ENCODE results near the gene SPDYE3.
A peak's percentile ranks its signal among the peaks of the same experiment; 100 is the strongest.

The SPDYE3 gene

GRCh38 chr7:100370303-100370702, 62.8 kb downstream of the SPDYE3 start:
- no peak for DNase-seq

- DNase-seq: no peak
Measured at GRCh38 chr7:100370746-100371145, 63.2 kb downstream of the SPDYE3 start.

DNA sequence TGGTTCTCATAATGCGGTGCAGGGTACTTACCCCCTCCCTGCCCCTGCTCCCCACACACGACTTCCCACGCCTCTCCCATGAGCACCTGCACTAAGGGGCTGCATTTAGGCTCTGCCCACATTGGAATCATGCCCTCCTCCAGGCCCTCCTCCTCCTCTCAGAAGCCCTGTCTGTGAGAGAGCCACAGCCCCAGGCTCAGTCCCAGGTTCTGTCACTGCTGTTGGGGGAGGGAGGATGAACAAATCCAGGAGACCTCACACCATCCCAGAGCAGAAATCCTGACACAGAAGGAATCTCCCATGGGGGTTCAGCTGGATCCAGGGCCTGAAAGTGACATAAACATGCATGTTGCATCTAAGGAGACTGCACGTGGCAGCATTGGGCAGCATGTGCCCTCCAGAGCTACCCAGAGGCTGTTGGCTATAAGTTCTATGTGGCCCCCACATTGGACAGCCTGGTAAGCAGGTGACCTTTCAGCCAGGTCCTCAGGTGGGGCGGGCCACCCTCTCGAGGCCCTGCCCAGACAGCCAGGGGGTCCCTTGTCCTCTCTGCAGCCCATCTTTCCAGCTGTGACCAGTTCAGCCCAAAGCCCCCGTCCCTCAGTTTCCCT, 64.2 kb downstream of the SPDYE3 start:
- peak in 1 of 56 donors; percentile 3 for DNase-seq

All from nucleus accumbens (tissue), 56 donors.